ENCODE measurements around the gene MX1.

MX1 gene, protein sequence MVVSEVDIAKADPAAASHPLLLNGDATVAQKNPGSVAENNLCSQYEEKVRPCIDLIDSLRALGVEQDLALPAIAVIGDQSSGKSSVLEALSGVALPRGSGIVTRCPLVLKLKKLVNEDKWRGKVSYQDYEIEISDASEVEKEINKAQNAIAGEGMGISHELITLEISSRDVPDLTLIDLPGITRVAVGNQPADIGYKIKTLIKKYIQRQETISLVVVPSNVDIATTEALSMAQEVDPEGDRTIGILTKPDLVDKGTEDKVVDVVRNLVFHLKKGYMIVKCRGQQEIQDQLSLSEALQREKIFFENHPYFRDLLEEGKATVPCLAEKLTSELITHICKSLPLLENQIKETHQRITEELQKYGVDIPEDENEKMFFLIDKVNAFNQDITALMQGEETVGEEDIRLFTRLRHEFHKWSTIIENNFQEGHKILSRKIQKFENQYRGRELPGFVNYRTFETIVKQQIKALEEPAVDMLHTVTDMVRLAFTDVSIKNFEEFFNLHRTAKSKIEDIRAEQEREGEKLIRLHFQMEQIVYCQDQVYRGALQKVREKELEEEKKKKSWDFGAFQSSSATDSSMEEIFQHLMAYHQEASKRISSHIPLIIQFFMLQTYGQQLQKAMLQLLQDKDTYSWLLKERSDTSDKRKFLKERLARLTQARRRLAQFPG

DNA sequence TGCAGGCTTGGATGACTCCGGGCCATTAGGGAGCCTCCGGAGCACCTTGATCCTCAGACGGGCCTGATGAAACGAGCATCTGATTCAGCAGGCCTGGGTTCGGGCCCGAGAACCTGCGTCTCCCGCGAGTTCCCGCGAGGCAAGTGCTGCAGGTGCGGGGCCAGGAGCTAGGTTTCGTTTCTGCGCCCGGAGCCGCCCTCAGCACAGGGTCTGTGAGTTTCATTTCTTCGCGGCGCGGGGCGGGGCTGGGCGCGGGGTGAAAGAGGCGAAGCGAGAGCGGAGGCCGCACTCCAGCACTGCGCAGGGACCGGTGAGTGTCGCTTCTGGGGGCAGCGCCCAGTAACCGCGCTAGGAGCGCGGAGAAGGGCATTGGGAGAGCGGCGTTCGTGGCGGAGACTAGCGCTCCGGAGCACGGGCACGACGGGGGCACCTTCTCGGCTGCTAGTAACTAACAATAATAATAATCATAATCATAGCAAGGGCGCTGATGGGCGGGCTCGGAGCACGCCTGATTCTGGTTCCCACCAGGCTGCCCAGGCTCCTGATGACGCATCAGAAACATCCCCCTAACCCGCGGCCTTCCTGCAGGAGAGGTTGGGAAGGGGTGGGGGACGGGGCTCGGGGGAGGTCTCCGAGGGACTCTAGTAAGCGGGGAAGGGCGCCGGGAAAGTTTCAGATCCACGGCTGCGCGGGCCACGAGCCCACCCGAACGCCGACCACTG is at the start of gene MX1:
Gene MX1 (plus strand): TSS at position 286 of the 722 bp plus-strand sequence. CDS start 5,832 bp downstream, outside the sequence.
- DNase-seq (ENCODE audit: low read depth), result no peak

DNA sequence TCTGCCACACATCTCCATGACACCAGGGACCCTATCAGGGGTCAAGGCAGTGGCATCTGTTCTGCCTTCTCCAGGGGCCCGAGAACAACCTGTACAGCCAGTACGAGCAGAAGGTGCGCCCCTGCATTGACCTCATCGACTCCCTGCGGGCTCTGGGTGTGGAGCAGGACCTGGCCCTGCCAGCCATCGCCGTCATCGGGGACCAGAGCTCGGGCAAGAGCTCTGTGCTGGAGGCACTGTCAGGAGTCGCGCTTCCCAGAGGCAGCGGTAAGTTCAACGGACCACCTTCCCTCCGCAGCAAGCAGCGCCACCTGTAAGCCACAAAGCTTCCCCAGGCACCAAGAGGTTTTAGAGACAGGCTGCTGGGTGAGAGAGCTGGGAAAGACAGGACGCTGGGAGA is 48.3 kb upstream of the MX1 start:
- no peak for DNase-seq (ENCODE audit: low read depth)

- DNase-seq (ENCODE audit: low read depth), result no peak
These were observed 47.2 kb upstream of the MX1 start for GRCh38 chr21:41378849-41379248.

DNA sequence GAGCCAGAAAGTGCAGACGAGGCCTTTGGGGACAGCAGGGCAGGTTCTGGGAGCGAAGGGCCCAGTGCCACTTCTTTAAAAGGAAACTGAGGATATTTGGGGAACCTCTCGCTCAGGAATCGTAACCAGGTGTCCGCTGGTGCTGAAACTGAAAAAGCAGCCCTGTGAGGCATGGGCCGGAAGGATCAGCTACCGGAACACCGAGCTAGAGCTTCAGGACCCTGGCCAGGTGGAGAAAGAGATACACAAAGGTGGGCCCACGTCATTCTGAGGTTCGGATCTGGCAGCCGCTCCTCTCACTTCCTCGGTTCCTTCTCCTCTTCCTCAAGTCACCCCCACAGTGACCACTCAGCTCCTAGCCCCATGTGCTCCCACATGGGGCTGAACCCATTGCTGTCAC is 46.1 kb upstream of the MX1 start:
- DNase-seq (ENCODE audit: low read depth), result no peak

DNA sequence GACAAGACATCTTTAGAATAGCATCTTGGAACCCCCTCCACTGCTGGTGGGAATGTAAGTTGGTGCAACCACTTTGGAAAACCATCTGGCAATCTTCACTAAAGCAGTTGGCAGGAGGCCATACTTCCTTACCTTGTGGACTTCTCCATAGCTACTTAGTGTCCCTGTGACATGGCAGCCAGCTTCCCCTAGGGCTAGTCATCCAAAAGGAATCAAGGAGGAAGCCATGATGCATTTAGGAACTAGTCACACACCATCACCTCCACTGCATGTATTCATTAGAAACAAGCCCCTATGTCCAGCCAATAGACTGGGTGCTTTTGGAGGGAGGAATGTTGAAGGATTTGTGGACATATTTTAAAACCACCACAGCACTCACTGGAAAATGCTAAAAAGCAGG is 44.3 kb upstream of the MX1 start:
- no peak for DNase-seq (ENCODE audit: low read depth)

DNA sequence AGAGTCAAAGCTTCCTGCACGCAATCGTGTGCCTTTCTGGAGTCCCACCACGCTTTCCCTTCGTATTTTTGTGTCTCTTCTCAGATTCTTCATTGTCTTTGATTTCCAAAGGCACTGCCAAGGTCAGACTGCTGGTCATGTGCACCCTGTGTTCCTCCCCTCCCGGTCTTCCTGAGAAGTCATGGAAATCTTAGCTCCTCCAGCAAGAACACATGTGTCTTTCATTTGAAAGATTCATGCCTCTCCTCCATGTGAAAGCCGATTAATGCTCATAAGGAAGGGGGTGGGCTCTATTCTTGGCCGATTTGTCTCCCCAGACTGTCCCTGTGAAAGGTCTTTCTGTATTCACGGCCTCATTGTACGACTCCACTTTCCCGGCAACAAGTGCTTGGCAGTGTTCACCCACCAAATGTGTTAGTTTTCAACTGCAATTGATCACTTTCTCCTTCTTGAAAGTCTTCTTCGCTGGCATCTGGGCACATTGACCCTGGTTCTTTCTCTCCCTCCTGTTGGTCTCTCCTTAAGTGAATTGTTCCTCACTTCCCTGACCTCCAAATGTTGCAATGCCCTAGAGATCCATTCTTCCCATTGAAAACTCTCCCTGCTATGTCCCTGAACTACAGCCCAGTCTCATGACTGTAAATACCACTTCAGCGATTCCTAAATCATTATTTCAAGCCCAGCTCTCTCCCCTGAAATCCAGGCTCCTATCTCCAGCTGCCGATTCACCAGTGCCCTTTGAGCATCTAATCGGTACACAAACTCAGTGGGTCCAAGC is 38.8 kb upstream of the MX1 start:
- DNase-seq (ENCODE audit: low read depth), result no peak

GRCh38 chr21:41387824-41388223 is 38.2 kb upstream of the MX1 start:
- DNase-seq (ENCODE audit: low read depth), result no peak

DNA sequence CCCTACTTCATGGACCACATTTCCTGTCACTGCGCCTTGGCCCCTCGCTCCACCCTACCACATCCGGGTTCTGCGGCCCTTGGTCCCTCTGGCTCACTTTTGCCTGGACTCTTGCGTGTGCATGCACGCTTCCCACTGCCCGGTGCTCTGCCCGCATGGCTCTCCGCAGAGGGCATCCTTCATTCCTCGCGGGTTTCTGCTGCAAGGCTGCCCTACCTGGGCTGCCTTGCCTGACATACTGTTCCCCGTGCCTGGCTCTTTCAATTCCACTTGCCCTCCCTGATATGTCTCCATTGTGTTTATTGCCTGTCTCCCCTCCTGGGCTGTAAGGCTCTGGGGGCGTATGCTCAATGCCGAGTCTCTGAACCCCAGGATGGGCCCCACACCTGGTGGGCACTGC is 37.8 kb upstream of the MX1 start:
- no peak for DNase-seq (ENCODE audit: low read depth)

DNA sequence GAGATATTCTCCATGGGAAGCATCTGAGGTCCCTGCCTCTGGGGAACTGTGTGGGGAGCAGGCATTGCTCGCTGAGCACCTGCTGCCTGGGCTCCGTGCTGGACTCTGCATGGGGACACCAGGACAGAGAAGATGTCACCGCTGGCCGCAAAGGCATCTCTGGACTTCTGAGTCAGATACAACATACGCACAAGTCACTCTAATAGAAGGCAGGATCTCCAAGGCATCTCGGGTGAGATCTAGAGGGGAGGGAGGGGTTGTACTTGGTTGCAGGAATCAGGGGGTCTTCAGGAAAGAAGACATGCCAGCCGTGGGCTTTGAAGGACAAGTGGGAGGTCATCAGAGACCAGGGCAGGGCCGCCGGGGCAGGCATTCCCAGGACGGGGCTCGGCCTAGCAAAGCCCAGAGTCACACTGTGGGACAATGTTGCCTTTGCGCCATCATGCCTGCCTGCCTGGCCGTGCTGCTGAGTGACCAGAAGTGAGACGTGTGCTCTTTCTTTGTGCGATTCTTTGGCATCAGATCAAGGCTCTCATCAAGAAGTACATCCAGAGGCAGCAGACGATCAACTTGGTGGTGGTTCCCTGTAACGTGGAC is 35.9 kb upstream of the MX1 start:
- DNase-seq (ENCODE audit: low read depth), result no peak

DNA sequence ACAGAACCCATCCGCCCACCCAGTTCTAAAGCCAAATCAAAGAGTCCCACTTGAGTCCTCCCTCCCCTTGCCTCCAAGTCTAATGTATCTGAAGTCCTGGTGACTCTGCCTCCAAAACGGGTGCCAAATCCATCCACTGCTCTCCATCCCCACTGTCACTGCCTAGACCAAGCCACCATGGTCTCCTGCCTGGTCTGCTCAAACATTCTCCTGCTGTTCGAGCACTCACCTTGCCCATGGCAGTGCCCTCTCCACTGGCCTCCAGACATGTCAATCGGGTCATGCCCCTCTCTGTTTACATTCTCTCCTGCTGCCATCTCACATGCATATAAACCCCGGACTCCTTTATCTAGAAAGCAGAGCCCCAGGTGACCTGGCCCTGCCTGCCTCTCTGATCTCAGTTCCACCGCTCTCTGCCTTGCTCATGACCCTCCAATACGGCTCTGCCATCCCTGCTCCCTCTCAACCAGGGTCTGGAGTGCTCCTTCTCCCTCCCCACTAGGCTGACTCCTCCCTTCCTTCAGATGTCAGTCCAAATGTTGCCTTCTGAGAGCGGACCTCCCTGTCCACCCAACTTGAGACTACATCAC is 32.1 kb upstream of the MX1 start:
- DNase-seq (ENCODE audit: low read depth), result no peak

- no peak for DNase-seq (ENCODE audit: low read depth)
These were observed 29.4 kb upstream of the MX1 start for GRCh38 chr21:41396558-41397075.

DNA sequence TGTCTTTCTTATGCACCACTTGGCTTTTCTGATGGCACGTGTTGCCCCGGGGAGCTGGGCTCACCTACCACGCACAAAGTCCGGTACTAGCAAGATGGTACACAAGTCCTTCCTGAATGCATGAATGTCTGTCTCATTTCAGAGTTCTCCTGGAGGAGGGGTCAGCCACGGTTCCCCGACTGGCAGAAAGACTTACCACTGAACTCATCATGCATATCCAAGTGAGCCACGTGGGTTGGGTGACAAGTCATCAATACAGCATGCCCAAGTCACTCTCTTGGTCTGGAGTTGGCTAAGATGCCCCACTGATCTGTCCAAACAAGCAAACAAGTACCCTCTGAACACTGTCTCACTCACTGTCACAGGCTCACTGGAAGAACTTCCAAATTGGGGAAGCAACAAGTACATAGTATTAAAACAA is 28.6 kb upstream of the MX1 start:
- DNase-seq (ENCODE audit: low read depth), result no peak

DNA sequence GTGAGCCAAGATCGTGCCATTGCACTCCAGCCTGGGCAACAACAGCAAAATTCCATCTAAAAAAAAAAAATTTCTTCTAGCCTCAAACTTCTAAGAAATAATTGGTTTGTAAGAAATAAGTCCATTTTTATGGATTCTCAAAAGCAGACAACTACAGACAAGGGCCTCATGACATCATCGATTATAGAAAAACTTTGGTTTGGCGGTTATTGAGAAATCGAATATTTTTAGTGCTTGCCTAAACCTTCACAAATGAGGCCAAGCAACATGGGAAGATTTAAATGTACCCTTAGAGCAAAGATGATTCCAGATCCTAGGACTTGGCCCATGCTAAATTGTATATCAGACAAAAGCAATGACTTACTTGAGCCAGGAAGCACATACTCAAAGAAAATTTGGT is 27.8 kb upstream of the MX1 start:
- no peak for DNase-seq (ENCODE audit: low read depth)

DNA sequence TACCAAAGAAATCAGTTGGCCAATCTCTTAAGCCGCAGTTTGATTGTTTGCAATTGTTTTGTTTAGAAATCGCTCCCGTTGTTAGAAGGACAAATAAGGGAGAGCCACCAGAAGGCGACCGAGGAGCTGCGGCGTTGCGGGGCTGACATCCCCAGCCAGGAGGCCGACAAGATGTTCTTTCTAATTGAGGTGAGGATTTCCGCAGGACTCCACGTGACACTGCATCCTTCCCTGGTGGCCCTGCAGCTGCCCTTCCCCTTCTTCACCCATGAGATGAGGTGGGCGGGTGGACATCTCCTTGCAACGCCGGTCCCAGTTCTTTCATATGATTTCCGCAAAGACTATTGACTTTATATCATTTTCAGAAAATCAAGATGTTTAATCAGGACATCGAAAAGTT is 27.2 kb upstream of the MX1 start:
- DNase-seq (ENCODE audit: low read depth), result no peak

GRCh38 chr21:41399246-41399800 is 26.7 kb upstream of the MX1 start:
- no peak for DNase-seq (ENCODE audit: low read depth)

- DNase-seq (ENCODE audit: low read depth), result no peak
These were observed 23.8 kb upstream of the MX1 start for GRCh38 chr21:41402231-41402630.

GRCh38 chr21:41402796-41403195 is 23.2 kb upstream of the MX1 start:
- DNase-seq (ENCODE audit: low read depth), result no peak

GRCh38 chr21:41403331-41403730 is 22.7 kb upstream of the MX1 start:
- DNase-seq (ENCODE audit: low read depth), result no peak

DNA sequence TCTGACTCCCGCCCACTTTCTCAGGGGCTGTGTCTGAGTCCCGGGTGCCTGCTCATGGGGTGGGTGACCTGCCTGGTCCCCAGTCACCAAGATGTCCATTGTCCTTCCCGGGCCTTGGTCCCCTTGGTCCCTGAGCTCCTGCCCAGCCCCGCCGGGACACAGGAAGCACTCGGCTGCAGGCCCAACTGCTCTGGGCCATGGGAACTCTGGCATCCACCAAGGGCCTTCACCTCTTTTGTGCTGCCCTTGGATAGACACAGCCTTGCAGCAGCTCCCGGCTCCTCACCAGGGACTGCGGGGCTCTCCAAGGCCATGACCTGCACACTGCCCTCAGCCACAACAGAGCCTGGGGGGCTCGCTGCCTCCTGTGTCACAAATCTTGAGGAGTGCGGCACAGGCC is 22.1 kb upstream of the MX1 start:
- no peak for DNase-seq (ENCODE audit: low read depth)

- DNase-seq (ENCODE audit: low read depth), result no peak
These were observed 20.7 kb upstream of the MX1 start for GRCh38 chr21:41405321-41405720.

DNA sequence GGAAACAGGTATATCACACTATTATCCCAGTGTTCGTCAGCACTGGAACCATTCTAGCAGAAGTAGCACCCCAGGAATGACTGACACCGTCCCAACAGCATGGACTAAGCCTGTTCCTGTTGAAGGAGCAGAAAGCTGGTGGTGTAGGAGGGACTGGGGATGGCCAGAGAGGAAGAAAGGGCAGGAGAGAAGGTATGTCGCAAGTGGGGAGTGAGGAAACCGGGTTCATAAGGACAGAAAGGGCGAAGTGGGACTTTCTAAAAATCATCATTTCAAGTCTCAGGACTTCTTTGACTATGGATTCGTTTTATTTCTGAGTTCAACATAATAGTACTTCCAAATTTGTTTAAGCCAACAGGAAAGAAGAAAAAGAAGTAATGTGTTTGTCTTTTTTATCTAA is 19.7 kb upstream of the MX1 start:
- no peak for DNase-seq (ENCODE audit: low read depth)
